SK-N-SH treated with all-trans-retinoic acid at 6 μM for 48 hours (cell line): Measurements from ENCODE around the gene AIF1L.

Experiments used
- OSR1 ChIP-seq: fragments of 250-450 bp; sonication (Bioruptor Pico); IDR thresholded peaks from 2 replicates; pipeline ENCODE4 v1.8.0; 2022; ENCODE audit warnings: moderate library complexity, mild to moderate bottlenecking, inconsistent platforms
- TCF4 ChIP-seq: fragments of 250-450 bp; sonication (Bioruptor Pico); IDR thresholded peaks from 2 replicates; pipeline ENCODE4 v1.8.0; 2021; ENCODE audit warnings: mild to moderate bottlenecking, moderate library complexity, borderline replicate concordance
- ZC3H10 ChIP-seq: fragments of 250-450 bp; sonication (Bioruptor Pico); IDR thresholded peaks from 2 replicates; pipeline ENCODE4 v1.5.1; 2021; ENCODE audit warnings: mild to moderate bottlenecking, moderate library complexity
- ZFP3 ChIP-seq: fragments of 250-450 bp; sonication (Bioruptor Pico); IDR thresholded peaks from 2 replicates; pipeline ENCODE4 v1.5.0; 2020; ENCODE audit warnings: mild to moderate bottlenecking, moderate library complexity
- ZNF70 ChIP-seq: fragments of 450-650 bp; formaldehyde crosslinking; IDR thresholded peaks from 2 replicates; pipeline ENCODE4 v1.5.0; 2020; ENCODE audit warnings: mild to moderate bottlenecking, moderate library complexity
- TF ChIP-seq, protein P1 (sequence below): fragments of 250-450 bp; sonication (Bioruptor Pico); IDR thresholded peaks from 2 replicates; pipeline ENCODE4 v1.5.1; 2020; ENCODE audit warnings: low read depth, mild to moderate bottlenecking, moderate library complexity
- TF ChIP-seq, protein P2 (sequence below): fragments of 250-450 bp; sonication (Bioruptor Pico); IDR thresholded peaks from 2 replicates; pipeline ENCODE4 v1.8.0; 2020; ENCODE audit warnings: mild to moderate bottlenecking, moderate library complexity, borderline replicate concordance

GRCh38 chr9:131098391-131099101 lies 2.2 kb downstream of the AIF1L start:
- TF ChIP-seq ZC3H10 (no peak), TCF4 (CRISPR knock-in tag) (no peak), ZFP3 (CRISPR knock-in tag) (no peak), OSR1 (no peak), ZNF70 (CRISPR knock-in tag) (no peak)
- TF ChIP-seq, protein P1, sequence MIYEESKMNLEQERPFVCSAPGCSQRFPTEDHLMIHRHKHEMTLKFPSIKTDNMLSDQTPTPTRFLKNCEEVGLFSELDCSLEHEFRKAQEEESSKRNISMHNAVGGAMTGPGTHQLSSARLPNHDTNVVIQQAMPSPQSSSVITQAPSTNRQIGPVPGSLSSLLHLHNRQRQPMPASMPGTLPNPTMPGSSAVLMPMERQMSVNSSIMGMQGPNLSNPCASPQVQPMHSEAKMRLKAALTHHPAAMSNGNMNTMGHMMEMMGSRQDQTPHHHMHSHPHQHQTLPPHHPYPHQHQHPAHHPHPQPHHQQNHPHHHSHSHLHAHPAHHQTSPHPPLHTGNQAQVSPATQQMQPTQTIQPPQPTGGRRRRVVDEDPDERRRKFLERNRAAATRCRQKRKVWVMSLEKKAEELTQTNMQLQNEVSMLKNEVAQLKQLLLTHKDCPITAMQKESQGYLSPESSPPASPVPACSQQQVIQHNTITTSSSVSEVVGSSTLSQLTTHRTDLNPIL: no peak
- TF ChIP-seq, protein P2, sequence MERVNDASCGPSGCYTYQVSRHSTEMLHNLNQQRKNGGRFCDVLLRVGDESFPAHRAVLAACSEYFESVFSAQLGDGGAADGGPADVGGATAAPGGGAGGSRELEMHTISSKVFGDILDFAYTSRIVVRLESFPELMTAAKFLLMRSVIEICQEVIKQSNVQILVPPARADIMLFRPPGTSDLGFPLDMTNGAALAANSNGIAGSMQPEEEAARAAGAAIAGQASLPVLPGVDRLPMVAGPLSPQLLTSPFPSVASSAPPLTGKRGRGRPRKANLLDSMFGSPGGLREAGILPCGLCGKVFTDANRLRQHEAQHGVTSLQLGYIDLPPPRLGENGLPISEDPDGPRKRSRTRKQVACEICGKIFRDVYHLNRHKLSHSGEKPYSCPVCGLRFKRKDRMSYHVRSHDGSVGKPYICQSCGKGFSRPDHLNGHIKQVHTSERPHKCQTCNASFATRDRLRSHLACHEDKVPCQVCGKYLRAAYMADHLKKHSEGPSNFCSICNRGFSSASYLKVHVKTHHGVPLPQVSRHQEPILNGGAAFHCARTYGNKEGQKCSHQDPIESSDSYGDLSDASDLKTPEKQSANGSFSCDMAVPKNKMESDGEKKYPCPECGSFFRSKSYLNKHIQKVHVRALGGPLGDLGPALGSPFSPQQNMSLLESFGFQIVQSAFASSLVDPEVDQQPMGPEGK (CRISPR knock-in tag): no peak
